Measurements from ENCODE around the gene USF2. TPM values are rescaled to one million over a fixed set of nuclear protein-coding genes. Genes with fewer than 3 reads are reported as not detected.

USF2 gene
- total RNA-seq, 2 donors from 2014 or later, result 86.5 to 108 TPM

GRCh38 chr19:35328851-35329285 is 60.1 kb downstream of the USF2 start, which contains the start of gene CD22:
Gene CD22 (plus strand): TSS chr19:35329187. CDS start chr19:35332041, 2,854 bp downstream.
- intact Hi-C loops (cut with DNase I), result no loop called here
- Histone ChIP-seq H3K27me3 (no peaks in the 10 kb centered on the region), H3K4me3 (no peak within 1 kb of the TSS), H3K27ac (no peak within 1 kb of the TSS), H3K9ac (ENCODE audit: low read depth in 2 of 2, low read length in 2 of 2) (no peak within 1 kb of the TSS), H3K9me3 (no peaks in the 10 kb centered on the region), H3K4me1 (no peaks in the 10 kb centered on the region), H3K36me3 (no peaks in the 10 kb centered on the region)
- no peak for DNase-seq
- no peak for TF ChIP-seq CTCF (IDR thresholded peaks at IDR 0.05)

GRCh38 chr19:35329323-35329722 is 60.6 kb downstream of the USF2 start:
- Histone ChIP-seq H3K27me3 (no peaks in the 10 kb centered on the region), H3K4me3 (no peak overlapping the region)

More at GRCh38 chr19:35329323-35329722, 60.6 kb downstream of the USF2 start:
- H3K9me3 ChIP-seq, result no peaks in the 10 kb centered on the region
- no peak overlapping the region for H3K9ac ChIP-seq (ENCODE audit: low read depth in 2 of 2, low read length in 2 of 2)
- intact Hi-C loops (cut with DNase I), result no loop called here
- H3K27ac ChIP-seq, result no peak overlapping the region
- TF ChIP-seq CTCF (IDR thresholded peaks at IDR 0.05), result no peak
- H3K36me3 ChIP-seq, result no peaks in the 10 kb centered on the region
- H3K4me1 ChIP-seq, result no peaks in the 10 kb centered on the region
- no peak for DNase-seq

Other genes with a start within 250 kb of the USF2 start
- 1 to 10 TPM; 1.8 to 2.1 TPM for gene SCN1B, start 238.5 kb upstream of the USF2 start, total RNA-seq
- gene HPN, start 227.2 kb upstream of the USF2 start, total RNA-seq, result 1 to 10 TPM in 1 of 2 donors, under 1 TPM in 1; 0.27 to 1.0 TPM
- gene FXYD3, start 153.1 kb upstream of the USF2 start, total RNA-seq, result 1,000 to 10,000 TPM; 1,386 to 2,836 TPM
- gene LGI4, start 133.9 kb upstream of the USF2 start, total RNA-seq, result 10 to 100 TPM in 1 of 2 donors, 1 to 10 TPM in 1; 5.8 to 10.2 TPM
- 10 to 100 TPM in 1 of 2 donors, 1 to 10 TPM in 1; 8.8 to 15.1 TPM for gene FXYD1, start 130.1 kb upstream of the USF2 start, total RNA-seq
- under 1 TPM; 0.47 to 0.61 TPM for gene FXYD7, start 125.7 kb upstream of the USF2 start, total RNA-seq
- 10 to 100 TPM; 20.3 to 23.6 TPM for gene FXYD5, start 114.2 kb upstream of the USF2 start, total RNA-seq
- gene FAM187B, start 40.2 kb upstream of the USF2 start, total RNA-seq, result not detected
- 100 to 1,000 TPM; 252 TPM for gene LSR, start 20.0 kb upstream of the USF2 start, total RNA-seq
- not detected for gene HAMP, start 13.6 kb downstream of the USF2 start, total RNA-seq
- gene MAG, start 23.2 kb downstream of the USF2 start, total RNA-seq, result not detected
- 1 to 10 TPM; 1.6 to 3.0 TPM for gene CD22, start 60.2 kb downstream of the USF2 start, total RNA-seq
- gene FFAR1, start 78.9 kb downstream of the USF2 start, total RNA-seq, result not detected
- gene FFAR3, start 89.5 kb downstream of the USF2 start, total RNA-seq, result under 1 TPM in 1 of 2 donors, not detected in 1; 0.27 TPM
- not detected for gene GPR42, start 102.1 kb downstream of the USF2 start, total RNA-seq
- gene FFAR2, start 179.3 kb downstream of the USF2 start, total RNA-seq, result under 1 TPM; 0.22 to 0.82 TPM
- gene KRTDAP, start 221.5 kb downstream of the USF2 start, total RNA-seq, result not detected
- gene DMKN, start 244.7 kb downstream of the USF2 start, total RNA-seq, result 10 to 100 TPM; 12.8 to 14.6 TPM

All from colonic mucosa (tissue), 4 donors.